Measurements from ENCODE around the gene PEX5L.
A peak's percentile ranks its signal among the peaks of the same experiment; 100 is the strongest.
"Not testable (repeated sequence)": the region's sequence is repeated elsewhere in the genome, so short reads cannot be mapped to it uniquely, and the experiment has no call there.

The PEX5L gene

GRCh38 chr3:180036671-180037455 is at the start of gene PEX5L:
TSS of gene PEX5L (minus strand) at chr3:180036937. CDS start at chr3:180036599, 338 bp downstream.
- DNase-seq = peak; percentile 38

GRCh38 chr3:180085122-180085710 is 48.5 kb upstream of the PEX5L start:
- no peak for DNase-seq

GRCh38 chr3:180082699-180083098 is 46.0 kb upstream of the PEX5L start:
- no peak for DNase-seq

GRCh38 chr3:180078592-180078991 is 41.9 kb upstream of the PEX5L start:
- no peak for DNase-seq

- no peak for DNase-seq
Observed at GRCh38 chr3:180073561-180073960, 36.8 kb upstream of the PEX5L start.

- DNase-seq = no peak
Observed at GRCh38 chr3:180072786-180073185, 36.0 kb upstream of the PEX5L start.

GRCh38 chr3:180070925-180071324 is 34.2 kb upstream of the PEX5L start:
- DNase-seq = no peak

- no peak for DNase-seq
Observed at GRCh38 chr3:180068023-180068422, 31.3 kb upstream of the PEX5L start.

GRCh38 chr3:180066598-180066997 is 29.9 kb upstream of the PEX5L start:
- no peak for DNase-seq

GRCh38 chr3:180063783-180064182 is 27.0 kb upstream of the PEX5L start:
- DNase-seq = no peak

- DNase-seq = no peak
Observed at GRCh38 chr3:180062771-180063170, 26.0 kb upstream of the PEX5L start.

GRCh38 chr3:180059356-180059755 is 22.6 kb upstream of the PEX5L start:
- no peak for DNase-seq

- no peak for DNase-seq
Observed at GRCh38 chr3:180058238-180058637, 21.5 kb upstream of the PEX5L start.

- DNase-seq = not testable (repeated sequence)
Observed at GRCh38 chr3:180055656-180056055, 18.9 kb upstream of the PEX5L start.

GRCh38 chr3:180049391-180049790 is 12.7 kb upstream of the PEX5L start:
- no peak for DNase-seq

- no peak for DNase-seq
Observed at GRCh38 chr3:180048840-180049239, 12.1 kb upstream of the PEX5L start.

GRCh38 chr3:180048103-180048502 is 11.4 kb upstream of the PEX5L start:
- no peak for DNase-seq

GRCh38 chr3:180040966-180041365 is 4.2 kb upstream of the PEX5L start:
- DNase-seq = no peak

- DNase-seq = no peak
Observed at GRCh38 chr3:180036092-180036670, 556 bp downstream of the PEX5L start.

GRCh38 chr3:180026997-180027396 is 9.7 kb downstream of the PEX5L start:
- no peak for DNase-seq

GRCh38 chr3:180018543-180018942 is 18.2 kb downstream of the PEX5L start:
- no peak for DNase-seq

GRCh38 chr3:180017846-180018245 is 18.9 kb downstream of the PEX5L start:
- no peak for DNase-seq

GRCh38 chr3:180011927-180012326 is 24.8 kb downstream of the PEX5L start:
- DNase-seq = no peak

- not testable (repeated sequence) for DNase-seq
Observed at GRCh38 chr3:180008318-180008717, 28.4 kb downstream of the PEX5L start.

Data from EL (cell line).